ENCODE results near the gene ATP5ME. TPM values are rescaled to one million over a fixed set of nuclear protein-coding genes. Genes with fewer than 3 reads are reported as not detected.

Gene ATP5ME
- total RNA-seq, 6 experiments from 2014 or later, result 181 to 374 (median 290) TPM

GRCh38 chr4:663438-664428 is 10.3 kb downstream of the ATP5ME start:
- H3K27ac Mint-ChIP-seq, result no peak overlapping the region

GRCh38 chr4:663046-663437 is 11.0 kb downstream of the ATP5ME start:
- Mint-ChIP-seq H3K9me3 (peaks cover 22% of the 10 kb centered on the region), H3K36me3 (ENCODE audit: low read depth) (peaks cover 10% of the 10 kb centered on the region), H3K4me3 (no peak overlapping the region), H3K27me3 (ENCODE audit: insufficient read depth) (peaks cover 3% of the 10 kb centered on the region; the same call in 1 of the 2 replicates), H3K4me1 (ENCODE audit: low read depth) (no peaks in the 10 kb centered on the region), H3K27ac (no peak overlapping the region)
- DNase-seq, result no peak
- TF ChIP-seq, protein P1, sequence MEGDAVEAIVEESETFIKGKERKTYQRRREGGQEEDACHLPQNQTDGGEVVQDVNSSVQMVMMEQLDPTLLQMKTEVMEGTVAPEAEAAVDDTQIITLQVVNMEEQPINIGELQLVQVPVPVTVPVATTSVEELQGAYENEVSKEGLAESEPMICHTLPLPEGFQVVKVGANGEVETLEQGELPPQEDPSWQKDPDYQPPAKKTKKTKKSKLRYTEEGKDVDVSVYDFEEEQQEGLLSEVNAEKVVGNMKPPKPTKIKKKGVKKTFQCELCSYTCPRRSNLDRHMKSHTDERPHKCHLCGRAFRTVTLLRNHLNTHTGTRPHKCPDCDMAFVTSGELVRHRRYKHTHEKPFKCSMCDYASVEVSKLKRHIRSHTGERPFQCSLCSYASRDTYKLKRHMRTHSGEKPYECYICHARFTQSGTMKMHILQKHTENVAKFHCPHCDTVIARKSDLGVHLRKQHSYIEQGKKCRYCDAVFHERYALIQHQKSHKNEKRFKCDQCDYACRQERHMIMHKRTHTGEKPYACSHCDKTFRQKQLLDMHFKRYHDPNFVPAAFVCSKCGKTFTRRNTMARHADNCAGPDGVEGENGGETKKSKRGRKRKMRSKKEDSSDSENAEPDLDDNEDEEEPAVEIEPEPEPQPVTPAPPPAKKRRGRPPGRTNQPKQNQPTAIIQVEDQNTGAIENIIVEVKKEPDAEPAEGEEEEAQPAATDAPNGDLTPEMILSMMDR (IDR thresholded peaks at IDR 0.05), result no peak

More at GRCh38 chr4:663438-664428, 10.3 kb downstream of the ATP5ME start:
- Mint-ChIP-seq H3K4me3 (no peak overlapping the region), H3K4me1 (ENCODE audit: low read depth) (no peaks in the 10 kb centered on the region), H3K36me3 (ENCODE audit: low read depth) (peaks cover 10% of the 10 kb centered on the region), H3K9me3 (peaks cover 15% of the 10 kb centered on the region), H3K27me3 (ENCODE audit: insufficient read depth) (peaks cover 3% of the 10 kb centered on the region; the same call in 1 of the 2 replicates)
- TF ChIP-seq, protein P1 (IDR thresholded peaks at IDR 0.05), result no peak
- DNase-seq, result no peak

DNA sequence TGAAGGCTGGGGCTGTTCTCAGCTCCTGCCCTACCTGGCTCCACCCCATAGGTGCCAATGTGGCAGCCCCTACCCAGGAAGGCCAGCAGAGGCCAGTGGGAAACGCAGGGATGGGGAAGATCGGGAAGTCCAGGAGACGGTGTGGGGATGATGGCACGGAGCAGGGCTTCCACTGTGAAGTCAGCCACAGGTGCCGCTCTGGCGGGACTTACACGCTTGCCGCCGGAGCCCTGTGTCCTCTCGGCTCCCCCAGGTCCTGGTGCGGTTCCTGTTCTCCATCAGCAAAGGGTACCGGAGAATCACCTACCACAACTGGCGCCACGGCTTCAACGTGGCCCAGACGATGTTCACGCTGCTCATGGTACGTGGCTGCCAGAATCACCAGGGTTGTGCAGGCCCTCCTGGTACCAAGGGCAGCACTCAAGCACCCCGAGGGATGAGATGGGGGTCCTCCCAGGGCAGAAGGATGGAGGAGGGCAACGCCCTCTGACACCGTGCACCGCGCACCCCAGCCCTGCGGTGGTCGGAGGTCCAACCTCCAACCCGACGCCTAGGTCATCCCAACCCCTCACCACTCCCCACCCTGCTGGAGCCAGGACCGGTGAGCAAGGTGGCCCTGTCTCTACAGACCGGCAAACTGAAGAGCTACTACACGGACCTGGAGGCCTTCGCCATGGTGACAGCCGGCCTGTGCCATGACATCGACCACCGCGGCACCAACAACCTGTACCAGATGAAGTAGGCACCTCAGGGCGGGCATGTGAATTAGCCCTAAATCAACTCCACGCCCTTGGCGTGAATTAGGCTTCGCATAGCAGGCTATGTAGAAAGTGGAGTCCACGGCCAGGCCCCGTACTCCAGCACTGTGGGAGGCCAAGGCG is 12.0 kb downstream of the ATP5ME start:
- no peak overlapping the region for H3K4me3 Mint-ChIP-seq
- DNase-seq, result no peak

DNA sequence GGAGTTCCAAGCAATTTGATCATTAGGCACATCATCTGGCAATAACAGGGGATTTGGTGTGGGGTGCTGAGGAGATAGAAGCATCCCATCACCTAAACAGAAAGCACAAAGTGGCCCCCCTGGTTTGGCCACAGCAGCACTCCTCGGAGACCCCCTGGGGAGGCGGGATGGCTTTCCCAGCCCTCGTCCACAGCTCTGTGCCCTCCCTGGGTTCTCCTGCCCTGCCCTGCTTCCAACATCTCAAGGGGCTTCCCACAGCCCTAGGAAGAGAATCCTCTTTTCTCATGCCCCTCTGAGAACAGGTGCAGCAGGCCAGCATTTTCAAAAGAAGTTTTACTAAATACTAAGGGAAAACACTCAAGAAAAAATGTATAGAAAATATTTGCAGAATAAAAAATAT is 12.8 kb downstream of the ATP5ME start:
- Mint-ChIP-seq H3K9me3 (peaks cover 34% of the 10 kb centered on the region), H3K36me3 (ENCODE audit: low read depth) (peaks cover 14% of the 10 kb centered on the region), H3K4me1 (ENCODE audit: low read depth) (no peaks in the 10 kb centered on the region), H3K27ac (no peak overlapping the region), H3K4me3 (no peak overlapping the region), H3K27me3 (ENCODE audit: insufficient read depth) (peaks cover 3% of the 10 kb centered on the region)
- TF ChIP-seq, protein P1 (IDR thresholded peaks at IDR 0.05), result no peak
- no peak for DNase-seq

More for the DNA sequence above, 12.0 kb downstream of the ATP5ME start:
- Mint-ChIP-seq H3K4me1 (ENCODE audit: low read depth) (no peaks in the 10 kb centered on the region), H3K36me3 (ENCODE audit: low read depth) (peaks cover 10% of the 10 kb centered on the region), H3K27ac (no peak overlapping the region), H3K9me3 (peaks cover 27% of the 10 kb centered on the region), H3K27me3 (ENCODE audit: insufficient read depth) (peaks cover 3% of the 10 kb centered on the region)
- TF ChIP-seq, protein P1 (IDR thresholded peaks at IDR 0.05), result no peak

GRCh38 chr4:660401-660800 is 13.7 kb downstream of the ATP5ME start:
- no peak for DNase-seq
- TF ChIP-seq, protein P1 (IDR thresholded peaks at IDR 0.05), result no peak
- Mint-ChIP-seq H3K27ac (no peak overlapping the region), H3K4me3 (no peak overlapping the region), H3K36me3 (ENCODE audit: low read depth) (peaks cover 14% of the 10 kb centered on the region), H3K27me3 (ENCODE audit: insufficient read depth) (peaks cover 3% of the 10 kb centered on the region), H3K4me1 (ENCODE audit: low read depth) (no peaks in the 10 kb centered on the region), H3K9me3 (peaks cover 42% of the 10 kb centered on the region)
